BJ (cell line): ENCODE results near the gene PTGIS. TPM values are rescaled to one million over a fixed set of nuclear protein-coding genes. Genes with fewer than 3 reads are reported as not detected.

Experiments
- CTCF ChIA-PET: fragments of 350-600 bp; formaldehyde crosslinking; extraction: SDS; loops from one replicate; lab custom pipeline; 2021; ENCODE audit warnings: antibody characterized with exemption, inconsistent platforms; lab: Yijun Ruan, JAX
- POLR2A ChIA-PET: fragments of 300-600 bp; sonication (Branson Sonifier 250); formaldehyde crosslinking; extraction: SDS; loops from one replicate; lab custom pipeline; 2021; ENCODE audit warnings: antibody characterized with exemption; lab: Charles Lee
- DNase-seq: peaks from one replicate; pipeline ENCODE4 v3.0.0-alpha.2; 2011; ENCODE audit warnings: low read depth
- H3K27me3 ChIP-seq: 2 replicates; pipeline ENCODE4 v1.6.0; 2011; ENCODE audit warnings: low read length; ENCODE audit not compliant: control insufficient read depth, insufficient read depth
- H3K36me3 ChIP-seq: 2 replicates; pipeline ENCODE4 v1.5.1; 2011; ENCODE audit warnings: low read length; ENCODE audit not compliant: control insufficient read depth, insufficient read depth
- H3K4me3 ChIP-seq: 2 replicates; pipeline ENCODE4 v1.5.1; 2011; ENCODE audit warnings: low read depth, mild to moderate bottlenecking, control low read depth, low read length
- polyA plus RNA-seq: library from polyadenylated mRNA; depleted of rRNA; stranded (reverse); fragments of >200 nt; gene quantifications from 2 replicates; pipeline ENCODE4 v1.2.3, GENCODE V29; 2011
- TF ChIP-seq, protein P1 (sequence below): IDR thresholded peaks from 2 replicates; pipeline ENCODE4 v1.5.1; 2011; ENCODE audit warnings: low read depth, mild to moderate bottlenecking, control low read depth, inconsistent platforms, low read length, moderate library complexity; ENCODE audit not compliant: insufficient read depth

The PTGIS gene
- polyA plus RNA-seq, 1 experiment = 39.0 TPM

GRCh38 chr20:49591217-49591865, 23.4 kb upstream of the PTGIS start:
- CTCF ChIA-PET = interaction anchor here (1.0 to 1.4 kb wide), 2 partner anchors 19 to 49 kb away, joined by 5 to 8 read pairs; no protein-coding TSS in a partner anchor
- POLR2A ChIA-PET = interaction anchor here (0.8 kb wide), 1 partner anchor 13 kb away, joined by 4 read pairs; no protein-coding TSS in a partner anchor
- Histone ChIP-seq H3K4me3 (no peak overlapping the region), H3K27me3 (no peaks in the 10 kb centered on the region), H3K36me3 (no peaks in the 10 kb centered on the region)
- DNase-seq = peak; percentile 81
- TF ChIP-seq, protein P1, sequence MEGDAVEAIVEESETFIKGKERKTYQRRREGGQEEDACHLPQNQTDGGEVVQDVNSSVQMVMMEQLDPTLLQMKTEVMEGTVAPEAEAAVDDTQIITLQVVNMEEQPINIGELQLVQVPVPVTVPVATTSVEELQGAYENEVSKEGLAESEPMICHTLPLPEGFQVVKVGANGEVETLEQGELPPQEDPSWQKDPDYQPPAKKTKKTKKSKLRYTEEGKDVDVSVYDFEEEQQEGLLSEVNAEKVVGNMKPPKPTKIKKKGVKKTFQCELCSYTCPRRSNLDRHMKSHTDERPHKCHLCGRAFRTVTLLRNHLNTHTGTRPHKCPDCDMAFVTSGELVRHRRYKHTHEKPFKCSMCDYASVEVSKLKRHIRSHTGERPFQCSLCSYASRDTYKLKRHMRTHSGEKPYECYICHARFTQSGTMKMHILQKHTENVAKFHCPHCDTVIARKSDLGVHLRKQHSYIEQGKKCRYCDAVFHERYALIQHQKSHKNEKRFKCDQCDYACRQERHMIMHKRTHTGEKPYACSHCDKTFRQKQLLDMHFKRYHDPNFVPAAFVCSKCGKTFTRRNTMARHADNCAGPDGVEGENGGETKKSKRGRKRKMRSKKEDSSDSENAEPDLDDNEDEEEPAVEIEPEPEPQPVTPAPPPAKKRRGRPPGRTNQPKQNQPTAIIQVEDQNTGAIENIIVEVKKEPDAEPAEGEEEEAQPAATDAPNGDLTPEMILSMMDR = no peak

- no peaks in the 10 kb centered on the region for H3K36me3 ChIP-seq
- CTCF ChIA-PET = interaction anchor here (0.7 to 1.4 kb wide), 5 partner anchors 18 to 52 kb away, joined by 3 to 8 read pairs (median 4); no protein-coding TSS in a partner anchor
- TF ChIP-seq, protein P1 = no peak
- H3K27me3 ChIP-seq = no peaks in the 10 kb centered on the region
- DNase-seq = no peak
- POLR2A ChIA-PET = no interaction called here
- no peak overlapping the region for H3K4me3 ChIP-seq
Observed at GRCh38 chr20:49590163-49591017, 22.5 kb upstream of the PTGIS start.

- no peaks in the 10 kb centered on the region for H3K27me3 ChIP-seq
- POLR2A ChIA-PET = no interaction called here
- H3K36me3 ChIP-seq = no peaks in the 10 kb centered on the region
- no peak overlapping the region for H3K4me3 ChIP-seq
- DNase-seq = no peak
- TF ChIP-seq, protein P1 = no peak
- CTCF ChIA-PET = interaction anchor here (0.7 to 1.2 kb wide), 3 partner anchors 19 to 52 kb away, joined by 3 to 4 read pairs (median 3); no protein-coding TSS in a partner anchor
Observed at GRCh38 chr20:49589747-49590146, 21.8 kb upstream of the PTGIS start.

DNA sequence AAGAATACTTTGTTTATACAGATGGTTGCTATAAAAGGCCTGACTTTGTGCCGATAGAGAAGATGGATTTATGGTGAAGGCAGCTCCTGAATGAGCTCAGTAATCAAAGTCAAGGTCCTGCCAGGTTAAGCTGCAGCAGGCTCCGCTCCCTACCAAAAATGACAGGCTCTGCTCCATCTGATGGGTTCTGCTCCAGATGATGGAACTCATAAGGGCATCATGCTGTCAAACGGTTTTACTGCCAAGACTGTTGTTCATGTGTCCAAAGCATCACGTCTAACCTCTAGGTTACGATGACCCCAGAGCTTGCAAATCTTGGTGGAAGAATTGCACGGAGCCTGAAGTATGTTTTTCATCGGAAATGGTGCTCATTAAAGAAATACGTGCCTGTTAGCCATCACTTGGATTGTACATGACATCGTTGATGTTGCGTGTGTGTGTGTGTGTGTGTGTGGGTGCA, 19.2 kb upstream of the PTGIS start:
- Histone ChIP-seq H3K36me3 (no peaks in the 10 kb centered on the region), H3K4me3 (no peak overlapping the region), H3K27me3 (no peaks in the 10 kb centered on the region)
- ChIA-PET CTCF (interaction anchor here (0.6 to 5.4 kb wide), 6 partner anchors 19 to 1542 kb away, joined by 3 to 31 read pairs (median 6); no protein-coding TSS in a partner anchor), POLR2A (interaction anchor here (0.7 to 1.3 kb wide), 2 partner anchors 16 to 17 kb away, joined by 3 to 4 read pairs; no protein-coding TSS in a partner anchor)
- TF ChIP-seq, protein P1 = no peak
- DNase-seq = peak; percentile 93
